Activated T-cell treated with anti-CD3 and anti-CD28 coated beads, Interleukin-2, amount 50 U/mL, for 1 hour (primary cell): ENCODE data around the gene CRY1.
"Not testable (repeated sequence)": the region's sequence is repeated elsewhere in the genome, so short reads cannot be mapped to it uniquely, and the experiment has no call there.

ENCODE experiments used
- DNase-seq: peaks from one replicate; pipeline ENCODE4 v3.0.0-alpha.2; 2020

CRY1 gene

DNA sequence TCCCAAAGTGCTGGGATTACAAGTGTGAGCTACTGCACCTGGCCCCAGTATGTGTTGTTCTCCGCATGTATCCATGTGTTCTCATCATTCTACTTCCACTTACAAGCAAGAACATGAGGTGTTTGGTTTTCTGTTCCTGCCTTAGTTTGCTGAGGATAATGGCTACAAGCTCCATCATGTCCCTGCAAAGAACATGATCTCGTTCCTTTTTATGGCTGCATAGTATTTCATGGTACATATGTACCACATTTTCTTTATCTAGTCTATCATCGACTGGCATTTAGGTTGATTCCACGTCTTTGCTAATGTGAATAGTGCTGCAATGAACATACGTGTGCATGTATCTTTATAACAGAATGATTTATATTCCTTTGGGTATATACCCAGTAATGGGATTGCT lies 97.2 kb downstream of the CRY1 start:
- DNase-seq, result not testable (repeated sequence)

DNA sequence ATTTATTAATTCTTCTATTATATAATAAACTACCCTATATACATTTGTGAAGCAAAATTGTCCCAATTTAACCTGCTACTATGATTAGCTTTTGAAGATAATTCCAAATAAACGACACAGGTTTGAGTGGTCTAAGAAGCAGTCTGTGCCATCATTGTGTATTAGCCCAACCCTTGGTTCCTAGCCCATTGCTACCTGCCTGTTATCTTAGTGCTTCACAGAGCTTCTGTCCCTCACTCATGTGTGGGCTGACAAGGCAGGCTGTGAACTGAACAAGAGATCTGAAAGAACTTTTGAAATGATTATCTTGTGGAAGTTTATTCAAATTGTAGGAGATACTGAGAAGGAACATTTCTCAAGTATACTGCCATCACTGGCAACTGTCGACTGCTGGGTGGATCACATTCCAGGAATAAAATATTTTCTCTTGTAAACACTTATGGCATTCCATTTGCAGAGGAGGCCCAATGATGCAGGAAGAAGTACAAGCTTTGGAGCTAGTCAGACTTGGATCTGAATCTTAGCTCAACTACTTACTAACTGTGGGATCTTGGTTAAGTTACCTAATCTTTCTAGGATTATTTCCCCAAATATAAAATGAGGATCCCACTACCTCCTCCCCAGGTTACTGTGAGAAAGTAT lies 98.6 kb downstream of the CRY1 start:
- DNase-seq, result no peak

DNA sequence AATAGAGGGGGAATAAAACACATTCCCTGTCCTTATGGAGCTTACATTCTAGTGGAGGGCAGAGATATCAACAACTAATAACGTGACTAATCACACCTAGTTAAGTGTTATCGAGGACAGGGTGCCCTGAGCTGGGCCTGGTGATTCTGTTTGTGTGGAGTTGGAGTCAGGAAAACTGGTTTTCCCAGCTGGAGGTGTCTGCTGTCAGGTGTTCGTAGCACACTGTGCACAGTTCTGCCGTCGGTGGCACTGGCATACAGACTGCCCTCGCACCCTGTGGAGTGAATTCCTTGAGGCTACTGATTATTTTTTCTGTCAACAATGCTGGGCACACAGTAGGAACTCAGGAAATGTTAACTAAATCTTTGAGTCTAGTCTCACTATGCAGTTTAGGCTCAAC lies 105.5 kb downstream of the CRY1 start:
- DNase-seq, result no peak

DNA sequence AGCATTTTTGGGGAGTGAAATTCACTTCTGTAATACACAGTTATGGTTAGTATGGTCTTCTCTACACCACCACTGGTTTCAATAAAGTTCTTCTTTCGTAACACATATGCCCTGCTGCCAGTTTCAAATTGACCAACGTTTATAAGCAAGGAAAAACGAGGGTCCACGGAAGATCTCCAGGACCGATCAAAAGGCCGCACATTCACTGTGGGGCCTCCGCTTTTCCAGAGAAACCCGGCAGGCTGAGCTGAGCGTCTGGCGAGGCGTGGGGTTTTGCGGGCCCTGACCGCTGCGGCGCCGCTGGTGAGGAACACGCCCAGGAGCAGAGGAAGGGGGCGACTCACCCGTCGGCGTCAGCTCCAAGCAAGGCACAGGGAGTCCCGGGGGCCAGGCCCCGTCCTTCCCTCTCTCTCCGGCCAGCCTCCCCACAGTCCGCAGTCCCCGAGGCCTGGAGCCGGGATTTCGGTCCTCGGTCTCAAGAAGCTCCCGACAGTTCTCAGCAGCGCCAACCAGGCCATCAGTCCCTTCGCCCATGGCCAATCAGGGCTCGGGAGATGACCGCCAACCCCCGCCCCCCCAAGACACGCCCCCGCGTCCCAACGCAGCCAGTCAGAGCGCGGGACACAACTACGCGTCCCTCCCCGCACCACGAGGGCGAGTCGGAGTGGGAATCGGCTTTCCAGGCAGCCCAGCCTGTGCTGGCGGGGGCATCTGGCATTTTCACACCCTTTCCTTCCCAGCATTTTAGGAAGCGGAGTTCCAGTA lies 106.5 kb downstream of the CRY1 start, which contains the start of gene MTERF2:
Gene MTERF2, minus strand, starts transcription at position 522 of the 765 bp plus-strand sequence. CDS start 8,432 bp downstream, outside the sequence.
- DNase-seq, result peak; percentile 79

DNA sequence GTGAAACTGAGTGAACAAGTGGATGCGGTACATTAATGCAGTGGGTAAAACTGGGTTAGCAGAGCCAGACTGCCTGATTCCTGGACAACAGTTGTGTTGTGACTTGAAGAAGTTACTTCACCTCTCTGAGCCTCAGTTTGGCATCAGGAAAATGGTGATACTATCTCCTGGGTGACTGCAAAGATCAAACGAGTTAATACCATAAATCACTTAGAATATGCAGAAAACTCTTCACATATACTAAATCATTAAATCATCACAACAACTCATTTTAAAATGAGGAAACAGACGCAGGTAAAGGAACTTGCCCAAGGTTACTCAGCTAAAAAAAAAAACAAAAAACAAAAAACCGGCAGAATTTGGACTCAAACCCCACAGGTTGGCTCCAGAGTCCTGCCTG lies 107.2 kb downstream of the CRY1 start:
- DNase-seq, result no peak

DNA sequence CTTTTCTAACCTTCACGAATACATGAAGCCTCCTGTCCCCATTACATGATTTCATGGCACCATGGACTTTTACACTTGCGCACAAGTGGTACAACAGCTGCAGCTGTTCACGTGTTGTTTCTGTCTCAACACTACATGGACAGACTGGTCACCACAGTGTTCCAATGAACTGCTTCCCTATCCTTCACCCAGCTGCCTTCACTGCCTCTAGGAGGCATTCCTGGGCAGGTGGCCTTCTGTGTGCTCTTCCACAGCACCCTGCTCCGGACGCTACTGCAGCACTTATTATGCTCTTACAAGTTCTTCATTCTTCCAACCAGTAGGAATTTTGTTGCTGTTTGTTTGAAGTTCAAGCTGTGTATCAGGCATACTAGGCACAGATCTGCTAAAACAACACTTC lies 107.9 kb downstream of the CRY1 start:
- DNase-seq, result no peak

DNA sequence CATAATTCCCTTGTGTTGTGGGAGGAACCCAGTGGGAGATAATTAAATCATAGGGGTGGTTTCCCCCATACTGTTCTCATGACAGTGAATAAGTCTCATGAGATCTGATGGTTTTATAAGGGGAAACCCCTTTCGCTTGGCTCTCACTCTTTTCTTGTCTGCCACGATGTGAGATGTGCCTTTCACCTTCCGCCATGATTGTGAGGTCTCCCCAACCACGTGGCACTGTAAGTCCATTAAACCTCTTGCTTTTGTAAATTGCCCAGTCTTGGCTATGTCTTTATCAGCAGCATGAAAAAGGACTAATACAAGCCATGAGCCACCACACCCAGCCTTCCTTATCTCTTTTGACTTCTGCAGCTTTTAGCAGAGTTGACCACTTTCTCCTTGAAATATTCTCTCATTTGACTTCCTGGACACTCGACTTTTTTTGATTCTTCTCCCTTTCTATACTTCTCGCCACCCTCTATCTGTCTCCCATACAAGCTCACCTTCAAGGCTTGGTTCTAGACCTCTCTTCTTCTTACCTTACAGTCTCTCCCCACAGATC lies 108.7 kb downstream of the CRY1 start:
- DNase-seq, result no peak

DNA sequence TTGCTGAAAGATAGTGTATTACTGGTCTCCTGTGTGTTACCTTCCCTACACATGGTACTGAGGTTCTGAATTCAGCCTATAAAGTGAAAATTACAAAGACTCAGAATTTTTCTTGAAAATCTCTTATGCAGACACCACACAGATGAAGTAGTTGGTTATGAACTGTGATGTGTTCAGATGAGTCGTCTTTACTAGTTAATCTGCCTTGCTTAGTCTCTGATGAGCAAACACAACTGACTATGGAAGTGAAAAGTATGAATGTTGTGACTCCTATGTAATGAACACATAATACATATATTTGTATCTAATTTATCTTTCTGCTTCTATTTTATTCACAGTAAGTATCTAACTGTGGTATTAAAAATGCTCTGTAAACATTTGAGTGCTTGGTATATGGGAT lies 111.1 kb downstream of the CRY1 start:
- no peak for DNase-seq

DNA sequence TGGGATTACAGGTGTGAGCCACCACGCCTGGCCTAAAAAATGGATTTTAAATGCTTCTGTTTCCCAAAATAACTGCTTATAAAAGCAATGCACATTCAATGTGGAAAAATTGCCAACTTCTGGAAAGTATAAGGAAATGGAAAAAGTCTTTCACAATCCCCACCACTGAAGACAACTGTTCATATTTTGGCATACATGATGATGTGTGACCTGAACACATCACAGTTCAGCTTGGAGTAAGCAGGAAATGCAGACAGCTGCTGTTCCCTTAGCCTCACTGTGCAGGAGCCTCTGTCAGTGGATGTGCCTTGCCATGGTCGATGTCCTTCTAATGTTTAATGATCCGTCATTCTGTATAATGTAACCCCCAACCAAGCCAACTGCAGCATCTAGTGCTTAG lies 111.6 kb downstream of the CRY1 start:
- DNase-seq, result no peak

DNA sequence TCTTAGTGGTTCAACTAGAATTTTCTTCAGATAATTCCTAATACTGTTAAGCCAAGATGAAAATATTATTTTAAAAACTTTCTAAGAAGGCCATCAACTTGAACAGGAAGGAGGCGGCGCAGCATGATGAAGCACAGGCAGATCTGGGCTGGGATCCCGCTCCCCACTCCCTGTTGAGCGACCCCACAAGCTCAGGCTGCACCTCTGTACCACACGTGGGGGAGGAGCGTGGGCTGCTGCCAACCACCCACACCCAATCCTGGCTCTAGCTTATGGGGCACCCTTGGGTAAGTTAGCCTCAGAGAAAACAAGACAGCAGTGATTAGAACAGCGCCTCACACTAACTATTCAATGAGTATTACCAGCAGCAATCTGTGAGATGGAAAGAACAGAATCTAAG lies 112.4 kb downstream of the CRY1 start:
- DNase-seq, result no peak

DNA sequence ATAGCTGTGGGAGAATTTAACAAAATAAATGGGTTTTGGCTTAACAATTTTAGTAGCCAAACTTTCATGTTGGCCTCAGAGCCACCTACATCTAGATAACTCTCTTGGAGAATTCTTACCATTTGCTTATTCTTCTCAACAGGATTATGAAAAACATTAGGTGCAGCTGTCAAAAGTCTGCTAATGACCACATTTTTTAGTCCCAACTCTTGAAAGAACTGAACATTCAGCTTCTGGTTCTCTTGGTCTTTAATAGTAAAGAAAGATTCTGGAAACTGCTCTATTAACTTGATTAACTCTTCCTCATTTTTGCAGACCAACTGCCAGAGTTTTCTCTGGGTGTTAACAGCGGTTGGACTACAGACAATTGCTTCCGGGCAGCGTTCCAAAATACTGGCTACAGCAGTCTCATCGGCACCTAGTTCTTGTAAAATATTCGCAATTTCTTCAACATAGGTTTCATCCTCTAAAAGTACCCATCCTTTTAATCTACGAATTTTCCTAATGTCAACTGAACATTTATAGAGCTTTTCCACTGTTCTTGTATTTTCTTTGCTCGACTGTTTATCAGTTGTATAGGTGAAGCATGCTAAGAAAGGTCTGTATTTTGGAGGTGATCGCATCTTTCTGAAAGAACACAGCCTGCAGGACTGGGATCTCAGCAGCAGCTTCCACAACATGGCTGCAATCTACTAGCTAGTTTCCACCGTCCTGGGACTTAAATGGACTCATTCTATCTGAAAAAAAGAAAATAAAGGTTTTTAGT lies 115.1 kb downstream of the CRY1 start:
- no peak for DNase-seq

DNA sequence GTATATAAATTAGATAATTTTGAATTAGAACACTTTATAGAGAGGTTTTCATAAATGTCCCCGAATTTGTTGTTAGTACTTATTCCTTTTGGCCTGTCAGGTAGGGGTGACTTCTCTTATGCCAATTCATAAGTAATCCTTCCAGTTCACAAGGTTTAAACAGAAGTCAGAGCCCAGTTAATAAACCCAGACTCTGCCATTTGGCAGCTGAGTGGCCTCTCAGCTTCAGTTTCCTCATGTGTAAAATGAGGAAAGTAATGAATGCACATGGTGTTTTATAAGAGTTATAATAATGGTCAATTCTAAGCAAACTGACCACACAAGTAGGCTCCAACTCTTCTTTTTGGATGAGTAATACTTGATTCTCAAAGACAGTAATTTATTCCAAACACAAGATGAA lies 116.7 kb downstream of the CRY1 start:
- no peak for DNase-seq

DNA sequence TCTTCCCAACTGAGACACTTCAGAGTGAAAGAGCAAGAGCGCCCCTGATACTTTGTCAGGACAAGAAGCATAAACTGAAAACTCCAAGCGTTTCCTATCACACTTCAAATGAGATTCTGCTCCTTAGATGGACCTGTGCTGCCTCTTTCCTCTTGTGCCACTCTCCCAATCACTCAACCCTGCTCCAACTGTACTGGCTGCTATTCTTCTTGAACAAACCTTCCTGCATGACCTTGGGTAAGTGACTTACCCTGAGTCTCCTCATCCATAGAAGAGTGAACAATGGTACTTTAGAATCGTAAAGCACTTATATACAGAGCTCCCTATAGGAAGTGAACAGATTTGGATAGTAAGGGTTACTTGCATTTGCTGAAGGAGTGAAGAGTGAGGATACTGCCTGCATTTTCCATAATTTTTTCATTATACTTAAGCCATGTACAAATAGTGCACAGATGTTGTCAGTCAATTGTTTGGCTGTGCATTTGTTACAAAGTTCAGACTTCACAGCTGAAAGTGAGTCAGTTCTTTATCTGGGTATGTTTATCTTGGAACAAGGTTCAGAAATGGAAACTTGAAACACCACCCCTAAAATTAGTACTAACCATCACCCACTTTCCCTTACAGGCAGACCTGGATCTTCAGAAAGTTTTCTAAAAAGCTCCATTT lies 117.2 kb downstream of the CRY1 start:
- no peak for DNase-seq

DNA sequence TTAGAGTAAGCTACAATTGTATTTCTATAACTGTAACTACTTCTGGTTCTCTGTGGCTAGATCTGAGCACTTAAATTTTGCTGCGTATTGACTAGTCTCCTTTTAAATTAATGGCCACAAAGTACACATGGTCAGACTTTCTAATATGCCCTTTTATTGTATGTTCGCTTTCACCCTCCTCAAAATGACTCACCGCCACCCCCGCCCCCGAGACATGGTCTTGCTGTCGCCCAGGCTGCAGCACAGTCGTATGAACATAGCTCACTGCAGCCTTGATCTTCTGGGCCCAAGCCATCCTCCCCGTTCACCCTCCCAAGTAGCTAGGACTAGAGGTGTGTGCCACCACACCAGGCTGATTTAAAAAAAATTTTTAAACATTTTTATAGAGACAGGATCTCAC lies 118.3 kb downstream of the CRY1 start:
- no peak for DNase-seq

DNA sequence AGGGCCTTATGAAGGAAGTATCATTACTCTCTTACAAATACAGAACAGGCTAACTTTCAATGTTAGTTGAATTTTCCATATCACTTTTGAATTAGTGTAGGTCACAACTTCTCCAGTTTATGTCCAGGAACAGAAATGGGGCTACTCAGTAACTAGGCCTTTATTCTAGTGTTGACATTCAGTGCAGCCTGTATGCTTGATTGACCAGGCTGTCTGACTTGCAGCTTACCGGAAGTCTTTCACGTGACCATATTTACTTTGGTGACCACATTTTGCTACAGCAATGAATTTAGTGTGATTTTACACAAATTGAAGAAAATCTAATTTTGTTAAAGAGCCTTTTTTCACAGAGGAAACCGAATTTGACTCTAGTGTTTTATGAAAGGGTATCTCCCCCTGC lies 118.8 kb downstream of the CRY1 start:
- DNase-seq, result no peak

DNA sequence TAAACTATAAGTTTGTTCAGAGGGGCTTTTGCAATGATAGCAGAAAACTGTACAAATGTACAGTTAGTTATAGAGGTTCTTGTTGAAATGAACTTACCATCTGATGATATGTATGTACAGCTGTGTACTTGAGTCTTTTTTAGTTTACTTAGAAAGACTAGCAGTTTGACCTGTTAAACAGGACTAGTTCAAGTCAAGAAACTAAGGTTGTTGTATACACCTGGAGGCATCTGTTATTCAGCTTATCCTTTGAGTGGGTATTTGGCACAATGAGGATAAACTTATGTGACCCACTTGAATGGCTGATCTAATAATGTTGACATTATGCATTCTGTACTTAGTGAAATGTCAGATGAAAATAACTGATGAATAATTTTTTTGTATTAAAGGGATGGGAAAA lies 119.8 kb downstream of the CRY1 start:
- DNase-seq, result no peak

DNA sequence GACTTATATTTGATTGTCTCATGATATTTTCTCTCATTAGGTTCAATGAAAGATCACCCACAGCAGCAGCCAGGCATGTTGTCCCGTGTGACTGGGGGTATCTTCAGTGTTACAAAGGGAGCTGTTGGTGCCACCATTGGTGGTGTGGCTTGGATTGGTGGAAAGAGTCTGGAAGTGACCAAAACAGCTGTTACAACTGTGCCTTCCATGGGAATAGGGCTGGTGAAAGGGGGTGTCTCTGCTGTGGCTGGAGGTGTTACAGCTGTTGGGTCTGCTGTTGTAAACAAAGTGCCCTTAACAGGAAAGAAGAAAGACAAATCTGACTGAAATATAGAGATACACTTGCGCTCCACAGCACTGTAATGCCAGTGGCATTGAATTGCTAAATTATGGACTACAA lies 122.3 kb downstream of the CRY1 start:
- no peak for DNase-seq

DNA sequence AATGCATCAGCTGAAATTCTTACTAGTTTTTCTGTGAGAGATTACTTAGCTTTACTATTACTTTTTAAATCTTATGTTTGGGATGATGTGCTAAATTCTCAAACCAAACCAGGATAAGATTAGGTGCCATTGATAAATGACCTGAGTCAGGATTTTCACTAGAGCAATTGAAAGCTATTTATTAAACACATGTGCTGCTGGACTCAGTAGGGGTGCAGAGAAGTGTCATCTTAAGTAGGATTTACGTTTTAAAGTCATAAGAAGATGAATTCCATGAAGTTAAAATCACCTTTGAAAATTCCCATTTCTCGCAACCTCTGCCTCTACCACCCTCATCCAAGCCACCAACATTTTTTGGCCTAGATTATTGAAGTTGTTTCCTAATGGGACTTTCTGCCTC lies 128.8 kb downstream of the CRY1 start:
- DNase-seq, result no peak

DNA sequence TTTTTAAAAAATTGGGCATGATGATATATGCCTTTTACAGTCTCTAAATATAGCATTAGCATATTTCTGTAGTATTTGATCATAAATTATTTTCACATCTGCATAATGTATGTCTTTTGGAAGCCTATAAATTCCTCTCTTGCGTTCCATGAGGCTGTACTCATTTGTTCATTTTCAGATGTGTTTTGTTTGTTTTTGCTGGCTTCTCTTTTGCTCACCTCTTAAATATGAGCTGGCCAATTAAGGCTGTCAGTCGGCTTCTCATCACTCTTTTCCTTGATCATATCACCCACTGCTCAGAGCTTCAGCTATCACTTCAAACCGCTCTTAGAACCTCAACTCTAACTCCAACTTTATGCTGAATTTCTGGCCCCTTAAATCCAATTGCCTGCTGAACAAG lies 131.1 kb downstream of the CRY1 start:
- DNase-seq, result no peak

DNA sequence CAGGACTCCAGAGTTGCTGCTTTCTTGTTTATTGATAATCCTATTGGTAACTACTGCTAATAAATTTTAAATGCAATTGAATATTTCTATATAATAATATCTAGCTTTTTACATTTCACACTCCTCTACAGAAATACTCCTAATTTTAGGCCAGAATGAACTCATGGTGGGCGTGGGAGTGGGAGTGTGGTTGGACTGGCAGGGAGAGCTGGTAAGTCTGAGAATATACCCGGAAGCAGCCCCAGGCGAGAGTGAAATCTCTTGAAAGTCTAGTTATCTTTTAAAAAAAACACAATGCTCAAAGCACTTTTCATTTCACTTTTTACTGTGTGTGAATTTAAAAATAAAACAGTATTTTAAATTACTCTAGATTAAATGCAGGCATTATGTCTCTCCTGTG lies 132.9 kb downstream of the CRY1 start:
- DNase-seq, result no peak

DNA sequence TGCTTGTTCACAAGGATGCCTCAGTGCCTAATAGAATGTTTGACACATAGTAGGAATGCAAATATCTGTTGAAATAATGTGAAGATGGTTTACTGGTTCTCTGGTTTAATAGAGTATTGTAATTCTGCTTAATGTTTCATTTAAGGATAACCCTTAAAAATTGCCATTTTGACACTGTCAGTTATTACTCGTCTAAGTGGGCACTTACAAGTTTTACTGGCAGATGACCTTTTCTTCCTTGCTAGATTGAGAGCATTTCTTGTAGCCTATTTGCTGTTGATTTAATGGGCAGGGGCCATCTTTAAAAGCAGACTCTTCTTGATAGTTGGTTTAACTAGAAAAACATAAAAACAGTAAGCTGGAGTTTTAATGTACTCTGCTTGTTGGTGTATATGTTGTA lies 135.8 kb downstream of the CRY1 start:
- no peak for DNase-seq

DNA sequence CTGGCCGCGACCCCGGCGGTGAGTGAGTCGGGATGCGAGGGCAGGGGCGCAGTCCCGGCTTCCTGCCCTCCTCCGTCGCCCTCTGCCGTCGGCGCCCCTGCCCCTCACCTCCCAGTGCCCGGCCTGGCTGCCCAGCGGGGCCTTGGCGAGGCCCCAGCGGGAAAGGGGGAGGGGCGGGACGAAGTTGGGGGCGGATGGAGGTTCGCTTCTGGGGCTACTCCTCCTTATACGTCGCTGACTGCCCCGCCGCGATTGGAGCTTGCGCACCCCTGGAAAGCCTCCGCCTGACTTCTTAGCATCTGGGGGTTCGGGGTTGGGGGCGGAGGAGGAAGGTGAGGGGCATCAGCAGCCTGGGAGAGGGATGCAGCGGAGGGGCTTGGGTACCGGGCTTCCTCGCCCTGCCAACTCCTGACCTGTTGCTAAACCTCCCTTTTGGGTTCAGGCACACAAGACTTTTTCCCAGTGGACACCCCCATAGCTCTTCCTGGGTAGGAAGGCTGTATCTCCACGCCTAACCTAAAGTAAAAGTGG lies 137.2 kb downstream of the CRY1 start:
- DNase-seq, result no peak
